Activated CD8-positive, alpha-beta memory T cell treated with anti-CD3 and anti-CD28 coated beads for 4 hours (primary cell): ENCODE measurements around the gene CCL19.

Experiments used
- DNase-seq, 2 donors: peaks; one replicate each; pipeline ENCODE4 v3.0.0-alpha.2; 2020; ENCODE audit warnings: low read depth in 2 of 2

Gene CCL19

DNA sequence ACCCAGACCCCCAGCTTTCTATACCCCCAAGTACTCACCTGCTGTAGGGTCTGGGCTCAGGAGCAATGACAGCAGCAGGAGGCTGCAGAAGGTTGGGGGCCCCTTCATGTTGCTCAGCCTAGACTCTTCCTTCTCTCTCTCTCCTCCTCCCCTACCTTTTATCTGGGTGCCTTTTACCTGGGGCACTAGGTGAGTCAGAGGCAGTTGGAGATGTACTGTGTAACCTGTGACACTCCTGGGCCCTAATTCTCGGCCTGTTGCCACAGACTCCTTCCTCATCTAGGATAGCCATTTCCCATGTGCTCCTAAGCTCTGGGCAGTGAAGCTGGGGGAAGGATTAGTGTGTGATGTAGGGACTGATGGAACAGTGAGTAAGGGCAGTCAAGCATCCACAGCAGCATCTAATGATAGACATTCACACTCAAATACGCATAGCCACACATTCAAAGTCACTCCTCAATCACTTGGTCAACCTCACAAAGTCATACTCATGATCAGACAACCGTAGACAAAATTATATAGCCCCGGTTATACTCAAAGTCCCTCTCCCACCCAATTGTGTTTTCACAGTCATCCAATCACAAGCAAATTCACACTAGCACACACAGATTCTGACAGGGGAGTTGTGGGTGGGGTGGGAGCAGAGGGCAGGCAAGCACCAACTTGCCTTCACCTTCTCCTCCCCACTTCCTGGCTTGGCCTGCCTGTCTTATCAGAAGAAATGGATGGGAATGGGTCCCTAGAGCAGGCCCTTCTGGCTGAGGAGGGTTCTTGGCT is 28.4 kb downstream of the CCL19 start, which contains the start of gene CCL27:
TSS of gene CCL27 (minus strand) at position 132 of the 777 bp plus-strand sequence. CDS start at position 108, 24 bp downstream.
- no peak for DNase-seq

GRCh38 chr9:34659592-34660253 is 31.4 kb downstream of the CCL19 start:
- no peak for DNase-seq

GRCh38 chr9:34658461-34658860 is 32.6 kb downstream of the CCL19 start:
- no peak for DNase-seq

- DNase-seq: no peak
Observed at GRCh38 chr9:34656992-34657391, 34.1 kb downstream of the CCL19 start.

DNA sequence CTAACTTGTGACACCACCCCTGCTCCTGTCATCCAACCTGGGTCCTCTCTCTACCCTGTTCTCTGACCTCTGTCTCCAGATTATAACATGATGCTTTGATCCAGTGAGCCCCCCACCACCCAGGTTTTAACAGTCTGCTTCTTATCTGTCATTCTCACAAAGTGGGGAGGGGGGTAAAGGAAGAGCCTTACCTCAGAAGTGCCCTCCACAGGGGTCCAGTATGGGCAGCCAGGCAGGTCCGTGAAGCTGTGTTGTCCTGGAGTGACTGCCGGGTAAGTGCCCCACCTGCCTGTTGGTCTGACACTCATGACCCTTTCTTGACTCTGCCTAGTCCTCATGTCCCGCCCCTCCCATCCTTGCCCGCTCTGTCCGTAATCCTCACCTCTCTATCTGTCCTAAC is 35.7 kb downstream of the CCL19 start:
- DNase-seq: no peak

GRCh38 chr9:34654323-34655051 is 36.6 kb downstream of the CCL19 start:
- DNase-seq: no peak

GRCh38 chr9:34653151-34654072 is 37.7 kb downstream of the CCL19 start:
- DNase-seq: no peak

DNA sequence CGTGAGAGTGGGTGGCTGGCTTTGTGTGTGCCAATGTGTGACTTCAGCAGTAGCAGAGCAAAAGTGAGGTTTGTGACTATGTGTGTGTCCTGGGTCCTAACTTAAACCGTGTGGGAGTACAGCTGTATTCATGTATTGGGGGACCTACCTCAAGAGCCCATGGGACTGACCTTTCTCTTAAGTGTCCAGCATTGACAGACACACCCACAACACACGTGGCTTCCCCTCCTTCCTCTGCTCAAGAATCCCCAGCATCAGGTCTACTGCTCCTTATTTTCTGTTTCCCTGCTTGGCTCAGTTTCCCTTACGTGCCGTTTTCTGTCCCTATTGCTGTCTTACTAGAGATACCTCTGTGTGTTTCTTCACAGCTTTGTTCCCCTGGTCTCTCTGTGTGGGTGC is 38.5 kb downstream of the CCL19 start:
- no peak for DNase-seq

DNA sequence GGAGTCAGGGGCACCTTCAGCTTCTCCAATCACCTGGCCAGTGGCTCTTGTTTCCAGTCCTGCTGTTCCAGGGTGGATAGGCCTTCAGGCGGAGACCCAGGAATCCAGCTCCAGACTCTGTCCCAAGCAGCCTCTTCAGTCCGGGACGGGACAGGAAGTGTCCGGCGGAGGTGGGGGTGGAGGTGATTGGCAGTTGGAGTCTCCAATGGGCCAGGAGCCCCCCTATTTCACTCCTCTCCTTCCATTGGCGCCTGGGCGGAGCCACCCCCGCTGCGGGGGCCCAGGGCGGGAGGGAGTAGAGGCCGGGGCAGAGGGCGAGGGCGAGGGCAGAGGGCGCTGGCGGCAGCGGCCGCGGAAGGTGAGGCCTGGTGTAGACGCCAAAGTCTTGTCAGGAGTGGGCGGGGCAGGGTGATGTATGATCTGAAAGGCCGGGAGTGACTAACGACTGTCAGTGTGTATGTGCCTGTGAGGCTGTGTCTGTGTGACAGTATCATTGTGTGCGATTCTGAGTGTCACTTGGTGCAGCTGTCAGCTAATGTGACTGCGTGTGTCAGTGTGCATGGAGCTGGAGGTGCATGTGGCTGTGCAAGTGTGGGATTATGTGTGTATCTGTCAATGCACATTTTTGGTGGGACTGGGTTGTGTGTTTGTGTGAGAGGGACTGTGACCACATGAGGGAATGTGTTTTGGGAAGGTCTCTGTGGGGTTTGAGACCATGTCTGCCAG is 39.0 kb downstream of the CCL19 start, which contains the start of gene IL11RA:
TSS of gene IL11RA (plus strand) at position 310 of the 726 bp plus-strand sequence. CDS start 3,033 bp downstream, outside the sequence.
- DNase-seq: peak in 1 of 2 donors; percentile 38

DNA sequence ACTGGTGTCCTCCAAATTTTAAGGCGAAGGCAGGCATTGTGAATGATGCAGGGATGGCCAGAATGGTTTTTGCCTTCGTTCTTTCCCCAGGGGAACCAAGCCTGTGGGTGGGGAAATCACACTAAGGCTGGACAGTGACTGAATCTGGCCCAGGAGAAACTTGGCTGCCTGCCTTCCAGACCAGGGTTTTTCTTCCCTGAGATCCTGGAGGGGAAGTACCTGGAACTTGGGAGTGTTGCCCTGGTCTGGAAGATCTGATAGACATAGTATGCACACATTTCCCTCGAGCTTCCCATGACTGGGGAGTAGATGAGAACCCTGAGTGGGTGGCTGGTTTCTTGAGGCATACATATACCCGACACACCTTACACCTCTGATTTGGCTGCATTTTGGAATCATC is 39.8 kb downstream of the CCL19 start:
- no peak for DNase-seq

- DNase-seq: no peak
Observed at GRCh38 chr9:34650816-34651215, 40.3 kb downstream of the CCL19 start.

GRCh38 chr9:34648673-34649072 is 42.4 kb downstream of the CCL19 start:
- DNase-seq: no peak

- DNase-seq: no peak
Observed at GRCh38 chr9:34647651-34648050, 43.4 kb downstream of the CCL19 start.

DNA sequence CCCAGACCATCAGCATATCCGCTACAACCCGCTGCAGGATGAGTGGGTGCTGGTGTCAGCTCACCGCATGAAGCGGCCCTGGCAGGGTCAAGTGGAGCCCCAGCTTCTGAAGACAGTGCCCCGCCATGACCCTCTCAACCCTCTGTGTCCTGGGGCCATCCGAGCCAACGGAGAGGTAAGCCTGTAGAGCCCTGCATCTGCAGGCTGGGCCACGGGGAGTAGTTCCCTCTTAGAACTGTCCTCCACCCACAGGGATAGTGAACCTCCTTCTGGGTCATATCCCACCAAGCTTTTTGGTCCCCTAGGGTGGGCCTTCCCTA is 44.0 kb downstream of the CCL19 start:
- DNase-seq: no peak

GRCh38 chr9:34646211-34647083 is 44.6 kb downstream of the CCL19 start, which contains the start of gene GALT:
Gene GALT (plus strand): TSS chr9:34646675. CDS start chr9:34646705, 30 bp downstream.
- peak; percentile 94 for DNase-seq

GRCh38 chr9:34644766-34645314 is 46.2 kb downstream of the CCL19 start:
- no peak for DNase-seq

DNA sequence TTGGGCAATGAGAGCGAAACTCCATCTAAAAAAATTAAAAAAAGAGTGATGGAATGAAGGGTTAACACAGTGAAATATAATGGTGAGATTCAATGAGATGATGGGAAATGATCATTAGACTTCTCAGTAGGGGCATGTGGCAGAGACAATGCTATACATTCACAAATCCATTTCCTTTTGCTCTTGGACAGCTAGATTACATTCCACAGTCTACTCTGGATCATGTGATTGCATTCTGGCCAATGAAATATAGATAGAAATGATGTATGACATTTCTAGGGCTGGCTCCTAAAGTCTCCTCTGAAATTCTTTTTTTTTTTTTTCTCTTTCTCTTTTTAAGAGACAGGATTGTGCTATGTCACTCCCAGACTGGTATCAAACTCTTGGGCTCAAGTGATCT is 48.4 kb downstream of the CCL19 start:
- no peak for DNase-seq
